ENCODE measurements around the gene ZNF358. TPM values are rescaled to one million over a fixed set of nuclear protein-coding genes. Genes with fewer than 3 reads are reported as not detected.

The ZNF358 gene
- total RNA-seq, 2 donors from 2014 or later: 40.2 to 93.6 TPM

- no peak for TF ChIP-seq POLR2A (IDR thresholded peaks at IDR 0.05)
- TF ChIP-seq, protein P1, sequence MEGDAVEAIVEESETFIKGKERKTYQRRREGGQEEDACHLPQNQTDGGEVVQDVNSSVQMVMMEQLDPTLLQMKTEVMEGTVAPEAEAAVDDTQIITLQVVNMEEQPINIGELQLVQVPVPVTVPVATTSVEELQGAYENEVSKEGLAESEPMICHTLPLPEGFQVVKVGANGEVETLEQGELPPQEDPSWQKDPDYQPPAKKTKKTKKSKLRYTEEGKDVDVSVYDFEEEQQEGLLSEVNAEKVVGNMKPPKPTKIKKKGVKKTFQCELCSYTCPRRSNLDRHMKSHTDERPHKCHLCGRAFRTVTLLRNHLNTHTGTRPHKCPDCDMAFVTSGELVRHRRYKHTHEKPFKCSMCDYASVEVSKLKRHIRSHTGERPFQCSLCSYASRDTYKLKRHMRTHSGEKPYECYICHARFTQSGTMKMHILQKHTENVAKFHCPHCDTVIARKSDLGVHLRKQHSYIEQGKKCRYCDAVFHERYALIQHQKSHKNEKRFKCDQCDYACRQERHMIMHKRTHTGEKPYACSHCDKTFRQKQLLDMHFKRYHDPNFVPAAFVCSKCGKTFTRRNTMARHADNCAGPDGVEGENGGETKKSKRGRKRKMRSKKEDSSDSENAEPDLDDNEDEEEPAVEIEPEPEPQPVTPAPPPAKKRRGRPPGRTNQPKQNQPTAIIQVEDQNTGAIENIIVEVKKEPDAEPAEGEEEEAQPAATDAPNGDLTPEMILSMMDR (IDR thresholded peaks at IDR 0.05): peak in 1 of 7 experiments; percentile 12
- H3K4me1 ChIP-seq: peaks cover 9% of the 10 kb centered on the region
- whole genome bisulfite sequencing, 2 donors: 15 to 32% methylated on average over 10 to 51 of the region's 51 CpGs
- DNase-seq: peak; percentile 91 to 95 (median 94)
- ATAC-seq: peak; percentile 94
- H3K27ac ChIP-seq: peak overlapping the region; percentile 30 to 77 (median 62)
- H3K27me3 ChIP-seq: no peaks in the 10 kb centered on the region
- no peaks in the 10 kb centered on the region for H3K9me3 ChIP-seq
- intact Hi-C loops (cut with DNase I): no loop called here
- peaks cover 0 to 3% of the 10 kb centered on the region in 2 donors for H3K36me3 ChIP-seq (replicated peaks in 1 of 2; ENCODE audit: insufficient read depth in 1 of 2, low read depth in 2 of 2)
- no peak overlapping the region for H3K4me3 ChIP-seq
Observed at GRCh38 chr19:7550987-7551761, 35.3 kb downstream of the ZNF358 start.

DNA sequence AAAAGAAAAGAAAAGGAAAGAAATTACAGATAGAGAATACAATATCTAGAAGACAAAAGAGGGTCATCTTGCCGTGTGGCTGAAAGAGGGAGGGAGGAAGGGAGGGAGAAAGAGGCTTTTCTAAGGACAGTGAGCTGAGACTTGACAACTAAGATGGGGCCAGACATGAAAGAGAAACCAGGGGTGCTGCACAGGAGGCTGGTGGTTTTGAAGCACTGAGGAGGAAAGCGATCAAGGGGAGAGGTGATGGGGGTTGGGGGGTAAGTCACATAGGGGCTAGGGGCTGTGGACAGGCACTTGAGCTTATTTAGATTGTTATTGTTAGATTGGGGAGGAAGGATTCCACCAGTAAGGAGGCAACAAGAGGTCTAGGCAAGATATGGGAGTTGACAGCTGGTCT lies 36.9 kb downstream of the ZNF358 start:
- H3K4me1 ChIP-seq: peaks cover 9% of the 10 kb centered on the region
- no peak overlapping the region for H3K27ac ChIP-seq
- H3K4me3 ChIP-seq: no peak overlapping the region
- 50 to 65% methylated on average over 2 of the region's 2 CpGs for WGBS, 2 donors
- DNase-seq (no peak), ATAC-seq (no peak)
- no peaks in the 10 kb centered on the region for H3K27me3 ChIP-seq
- intact Hi-C loops (cut with DNase I): no loop called here
- H3K9me3 ChIP-seq: no peaks in the 10 kb centered on the region
- peaks cover 0 to 13% of the 10 kb centered on the region in 2 donors for H3K36me3 ChIP-seq (replicated peaks in 1 of 2; ENCODE audit: insufficient read depth in 1 of 2, low read depth in 2 of 2)
- TF ChIP-seq, protein P1 (IDR thresholded peaks at IDR 0.05): no peak

GRCh38 chr19:7554565-7554964 lies 38.7 kb downstream of the ZNF358 start:
- intact Hi-C loops (cut with DNase I): no loop called here
- H3K36me3 ChIP-seq (replicated peaks in 1 of 2; ENCODE audit: insufficient read depth in 1 of 2, low read depth in 2 of 2): peaks cover 4 to 20% of the 10 kb centered on the region in 2 donors
- no peaks in the 10 kb centered on the region for H3K9me3 ChIP-seq
- no peak for TF ChIP-seq POLR2A (IDR thresholded peaks at IDR 0.05)
- TF ChIP-seq, protein P1 (IDR thresholded peaks at IDR 0.05): no peak
- no peaks in the 10 kb centered on the region for H3K27me3 ChIP-seq
- ATAC-seq: no peak
- DNase-seq: no peak
- H3K4me1 ChIP-seq: peaks cover 9% of the 10 kb centered on the region
- no peak overlapping the region for H3K4me3 ChIP-seq
- 91% methylated on average over 28 of the region's 28 CpGs; no CpG with 5 or more reads in 1 of the 2 donors for WGBS, 2 donors
- H3K27ac ChIP-seq: no peak overlapping the region

GRCh38 chr19:7554990-7555864 lies 39.3 kb downstream of the ZNF358 start:
- Histone ChIP-seq H3K27me3 (no peaks in the 10 kb centered on the region), H3K36me3 (replicated peaks in 1 of 2; ENCODE audit: insufficient read depth in 1 of 2, low read depth in 2 of 2) (peaks cover 4 to 20% of the 10 kb centered on the region in 2 donors), H3K27ac (no peak overlapping the region), H3K4me1 (peaks cover 9% of the 10 kb centered on the region), H3K4me3 (no peak overlapping the region), H3K9me3 (no peaks in the 10 kb centered on the region)
- TF ChIP-seq POLR2A (IDR thresholded peaks at IDR 0.05): no peak
- TF ChIP-seq, protein P1 (IDR thresholded peaks at IDR 0.05): no peak
- 82 to 84% methylated on average over 18 to 39 of the region's 62 CpGs for WGBS, 2 donors
- ATAC-seq (no peak), DNase-seq (no peak)
- intact Hi-C loops (cut with DNase I): no loop called here

Measured in body of pancreas (tissue), 4 donors.